NCI-H226 (cell line): Measurements from ENCODE around the gene STRN3.
"Not testable (repeated sequence)": the region's sequence is repeated elsewhere in the genome, so short reads cannot be mapped to it uniquely, and the experiment has no call there.

ENCODE experiments used
- DNase-seq: peaks from one replicate; pipeline ENCODE4 v3.0.0-alpha.2; 2015

STRN3 gene

GRCh38 chr14:30999038-30999773 lies 27.0 kb downstream of the STRN3 start:
- no peak for DNase-seq

GRCh38 chr14:30998100-30998706 lies 28.0 kb downstream of the STRN3 start:
- no peak for DNase-seq

DNA sequence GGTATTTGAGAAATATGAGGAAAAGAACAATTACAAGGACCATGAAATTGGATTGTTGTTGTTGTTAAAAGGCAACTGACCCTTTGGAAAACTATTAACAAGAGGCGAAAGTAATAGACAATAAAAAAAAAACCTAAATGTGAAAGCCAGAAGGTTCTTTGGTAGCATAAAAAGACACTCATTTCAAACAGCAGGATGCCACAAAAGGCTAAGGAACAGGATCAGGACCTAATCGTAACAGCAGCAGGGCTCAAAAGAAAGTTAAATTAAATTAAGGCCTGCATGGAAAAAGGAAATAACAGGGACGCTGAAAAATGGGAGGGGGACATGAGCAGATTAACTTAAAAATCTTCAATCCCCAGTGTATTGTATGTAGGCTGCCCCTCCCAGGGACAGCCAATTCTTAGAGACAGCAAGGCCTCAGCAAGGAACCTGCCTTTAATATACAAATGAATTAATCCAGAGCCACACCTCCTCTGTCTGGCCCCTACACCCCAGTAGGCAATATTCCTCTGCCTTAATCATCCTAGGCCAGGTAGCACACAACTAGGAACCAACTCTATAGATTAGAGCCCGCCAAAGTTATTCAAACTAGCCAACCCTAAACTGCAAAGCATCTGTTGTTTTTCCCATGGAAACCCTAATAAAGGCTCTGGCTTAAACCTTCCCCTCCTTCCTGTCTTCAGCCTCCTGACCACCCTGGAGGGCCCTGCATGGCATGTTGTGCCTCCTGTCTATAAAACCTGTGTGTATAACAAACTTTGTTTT lies 29.1 kb downstream of the STRN3 start:
- no peak for DNase-seq

GRCh38 chr14:30995689-30996088 lies 30.5 kb downstream of the STRN3 start:
- no peak for DNase-seq

DNA sequence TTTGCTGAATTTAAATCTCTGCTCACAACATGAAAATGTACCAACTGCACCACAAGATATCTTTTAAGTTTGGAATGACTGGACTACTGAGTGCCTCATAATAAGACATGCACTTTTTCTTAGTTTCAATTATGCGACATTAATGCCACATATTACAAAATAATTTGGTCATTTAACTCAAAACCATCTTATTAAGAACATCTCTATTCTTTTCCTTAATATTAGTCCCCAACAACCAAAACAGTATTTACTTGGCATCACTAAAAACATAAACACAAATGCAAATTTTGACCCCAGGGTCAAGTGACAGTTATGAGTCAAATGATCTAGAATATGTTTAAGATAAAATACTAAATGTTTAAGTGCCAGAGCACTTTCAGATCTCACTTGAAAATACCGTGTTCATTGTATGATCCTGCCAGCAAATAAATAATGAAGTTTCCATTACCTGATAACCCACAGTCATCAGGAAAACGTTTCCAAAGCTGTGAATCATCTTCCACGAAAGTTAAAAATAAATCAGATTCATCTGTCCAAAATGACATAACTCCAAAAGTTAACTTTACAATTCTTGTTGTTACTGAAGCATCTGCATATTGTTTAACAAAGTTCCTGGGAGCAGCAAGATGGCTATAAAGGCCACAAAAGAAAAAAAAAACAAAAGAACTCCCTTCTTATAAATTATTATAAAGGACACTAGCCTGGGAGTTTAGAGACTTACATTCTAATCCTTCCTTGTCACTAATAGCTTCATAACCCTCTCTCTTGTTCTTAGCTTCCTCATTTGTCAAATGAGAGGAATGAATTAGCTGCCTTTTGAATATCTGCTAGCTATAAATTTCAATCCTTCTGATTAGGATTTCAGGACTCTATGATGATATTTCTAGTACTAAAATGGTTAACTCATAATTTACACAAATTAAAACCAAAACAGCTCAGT lies 31.2 kb downstream of the STRN3 start:
- peak; percentile 44 for DNase-seq

- DNase-seq = no peak
Observed at GRCh38 chr14:30993071-30993470, 33.1 kb downstream of the STRN3 start.

DNA sequence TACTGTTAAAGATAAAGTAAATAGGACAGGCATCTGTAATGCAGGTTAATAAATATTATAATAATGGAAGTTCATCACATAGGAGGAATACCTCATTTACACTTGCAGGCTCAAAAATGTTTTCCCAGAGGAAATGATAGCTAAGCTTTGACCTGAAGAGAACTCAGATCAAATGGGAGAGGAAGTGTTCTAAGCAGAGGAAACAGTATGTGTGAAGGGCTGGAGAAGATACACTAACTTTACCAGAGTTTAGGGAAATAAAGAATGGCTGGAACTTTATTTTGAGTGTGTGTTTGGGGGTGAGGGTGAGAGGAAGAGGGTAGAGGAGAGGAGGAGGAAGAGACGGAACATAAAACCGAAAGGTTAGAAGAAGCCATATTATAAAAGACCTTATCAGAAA lies 34.8 kb downstream of the STRN3 start:
- DNase-seq = no peak

GRCh38 chr14:30990770-30991169 lies 35.4 kb downstream of the STRN3 start:
- no peak for DNase-seq

- DNase-seq = no peak
Observed at GRCh38 chr14:30988509-30988908, 37.7 kb downstream of the STRN3 start.

DNA sequence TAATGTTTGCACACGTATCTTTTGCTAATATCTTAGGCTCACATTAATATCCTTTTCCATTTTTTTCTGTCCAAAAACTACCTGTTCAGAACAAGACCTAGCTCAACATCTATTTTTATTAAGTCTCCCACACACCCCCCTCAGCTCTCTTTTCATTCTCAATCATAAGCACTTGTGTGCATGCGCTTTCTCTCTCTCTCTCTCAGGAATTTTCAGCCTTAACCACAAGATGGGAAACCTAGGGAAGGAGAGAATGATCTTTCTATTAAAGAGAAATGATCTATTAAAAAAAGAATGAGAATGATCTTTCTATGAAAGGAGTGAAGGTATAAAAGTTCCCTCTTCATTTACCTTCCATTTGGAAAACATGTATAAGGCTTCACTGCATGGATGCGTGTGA lies 40.4 kb downstream of the STRN3 start:
- no peak for DNase-seq

DNA sequence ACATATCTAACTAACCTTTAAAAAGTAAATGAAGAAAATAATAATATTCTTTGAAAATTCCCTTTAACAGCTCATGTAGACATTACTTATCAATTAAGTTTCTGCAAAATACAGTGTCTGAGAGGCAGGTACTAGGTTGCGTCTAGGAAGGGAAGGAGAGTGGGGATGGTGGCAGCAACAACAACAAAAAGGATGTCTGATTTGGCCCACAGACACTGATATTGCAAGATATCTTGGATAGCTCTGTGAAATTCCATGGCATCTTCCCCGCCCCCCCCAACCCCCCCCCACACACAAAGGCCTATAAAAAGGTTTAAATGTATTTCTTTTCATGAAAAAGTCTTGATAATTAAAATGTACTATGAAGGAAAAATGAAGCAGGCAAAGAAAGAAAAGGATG lies 42.3 kb downstream of the STRN3 start:
- no peak for DNase-seq

- no peak for DNase-seq
Observed at GRCh38 chr14:30982533-30982932, 43.6 kb downstream of the STRN3 start.

- DNase-seq = no peak
Observed at GRCh38 chr14:30980980-30981379, 45.2 kb downstream of the STRN3 start.

GRCh38 chr14:30980106-30980704 lies 46.0 kb downstream of the STRN3 start:
- peak; percentile 29 for DNase-seq

GRCh38 chr14:30977752-30978151 lies 48.4 kb downstream of the STRN3 start:
- no peak for DNase-seq

GRCh38 chr14:30974628-30975027 lies 51.6 kb downstream of the STRN3 start:
- no peak for DNase-seq

- no peak for DNase-seq
Observed at GRCh38 chr14:30972882-30973582, 53.1 kb downstream of the STRN3 start.

DNA sequence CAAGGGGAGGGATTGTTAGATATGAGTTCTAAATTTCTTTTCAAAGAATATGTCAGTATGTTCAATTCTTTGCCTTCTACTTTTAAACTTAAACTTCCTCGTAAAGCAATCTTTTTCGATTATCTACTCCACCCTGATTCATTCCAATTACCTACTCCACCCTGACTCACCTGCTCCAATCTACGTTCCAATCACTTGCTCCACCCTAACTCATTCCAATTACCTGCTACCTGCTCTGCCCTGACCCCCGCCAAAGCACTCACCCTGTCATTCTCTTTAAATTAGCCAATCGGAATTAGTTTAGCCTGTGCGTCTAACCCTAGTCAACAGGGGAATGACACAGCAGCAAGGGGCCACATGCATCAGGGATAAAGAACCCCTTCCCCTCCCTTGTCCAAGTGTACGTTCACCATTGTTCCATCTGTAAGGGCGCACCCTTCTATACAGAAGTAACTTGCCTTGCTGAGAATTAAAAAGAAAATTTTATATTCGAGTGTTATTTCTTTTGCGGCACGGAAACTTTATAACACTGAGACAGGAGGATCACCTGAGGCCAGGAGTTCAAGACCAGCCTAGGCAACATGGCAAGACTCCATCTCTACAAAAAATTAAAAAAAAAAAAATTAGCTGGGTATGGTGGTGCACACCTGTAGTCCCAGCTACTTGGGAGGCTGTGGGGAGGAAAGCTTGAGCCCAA lies 54.0 kb downstream of the STRN3 start:
- DNase-seq = not testable (repeated sequence)

GRCh38 chr14:30971586-30971985 lies 54.6 kb downstream of the STRN3 start:
- no peak for DNase-seq

GRCh38 chr14:30969796-30970195 lies 56.4 kb downstream of the STRN3 start:
- DNase-seq = not testable (repeated sequence)
